SIG-M5 treated with dmso at 0.1 percent for 504 hours (cell line): Measurements from ENCODE around the gene ARID1B.

Experiments used
- DNase-seq: peaks from one replicate; lab custom pipeline; 2025; ENCODE audit not compliant: unreplicated experiment; lab: John Stamatoyannopoulos, UW

ARID1B gene

DNA sequence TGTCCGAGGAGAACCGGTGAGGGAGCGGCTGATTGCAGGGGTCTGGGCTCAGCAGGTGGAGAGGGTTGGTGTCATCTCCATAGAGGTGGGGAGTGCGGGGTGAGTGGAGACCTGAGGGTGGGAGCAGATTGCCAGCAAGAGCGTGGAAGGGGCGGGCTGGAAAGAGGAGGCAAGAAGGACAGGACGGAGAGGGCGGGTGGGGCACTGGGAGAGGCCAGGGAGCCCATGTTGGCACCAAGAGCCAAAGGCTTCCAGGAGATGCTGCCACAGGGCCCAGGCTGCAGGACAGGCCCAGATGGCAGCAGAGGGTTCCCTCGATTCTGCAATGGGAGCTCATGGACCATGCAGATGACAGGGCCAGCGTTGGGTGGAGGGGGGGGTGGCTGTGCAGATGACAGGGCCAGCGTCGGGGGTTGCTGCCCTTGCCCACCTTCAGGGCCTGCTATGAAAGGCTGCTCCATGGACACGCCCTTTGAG, 440.8 kb downstream of the ARID1B start:
- DNase-seq: no peak

DNA sequence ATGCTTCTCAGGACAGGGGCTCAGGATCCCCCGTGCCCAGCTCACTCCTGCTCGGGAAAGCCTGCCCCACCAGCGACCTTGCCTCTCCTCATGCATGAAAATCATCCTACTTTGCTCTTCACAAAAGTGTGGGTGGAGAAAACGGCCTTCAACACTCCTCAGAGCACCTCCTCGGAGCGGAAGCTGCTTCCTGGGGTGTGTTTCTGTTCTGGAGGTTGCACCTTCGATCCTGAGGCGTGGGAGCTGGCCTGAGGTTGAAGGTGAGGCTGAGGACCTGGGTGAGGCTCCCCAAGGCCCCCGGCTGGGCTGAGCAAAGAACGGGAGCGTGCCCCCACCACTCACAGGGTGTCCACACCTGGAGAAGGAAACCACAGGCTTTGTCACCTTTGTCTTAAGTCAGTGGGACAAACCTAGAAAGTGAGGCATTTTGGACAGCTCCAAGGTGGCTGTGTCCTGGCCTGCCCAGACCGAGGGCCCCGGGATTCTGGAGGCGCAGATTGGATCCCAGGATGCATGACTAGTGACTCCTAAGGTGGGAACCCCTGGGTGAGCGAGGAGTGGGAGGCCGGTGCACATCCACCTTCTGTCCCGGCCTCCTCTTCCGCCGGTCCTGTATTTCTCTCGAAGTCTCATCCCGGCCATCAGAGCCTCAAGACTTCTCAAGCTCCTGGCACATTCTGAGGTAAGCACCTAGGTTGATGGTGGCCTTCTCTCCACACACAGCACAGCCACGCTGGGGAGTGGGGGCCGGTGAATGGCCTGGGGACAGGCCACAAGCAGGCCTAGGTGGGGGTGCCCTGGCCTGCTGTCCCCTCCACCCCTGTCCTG, 441.4 kb downstream of the ARID1B start:
- DNase-seq: no peak

DNA sequence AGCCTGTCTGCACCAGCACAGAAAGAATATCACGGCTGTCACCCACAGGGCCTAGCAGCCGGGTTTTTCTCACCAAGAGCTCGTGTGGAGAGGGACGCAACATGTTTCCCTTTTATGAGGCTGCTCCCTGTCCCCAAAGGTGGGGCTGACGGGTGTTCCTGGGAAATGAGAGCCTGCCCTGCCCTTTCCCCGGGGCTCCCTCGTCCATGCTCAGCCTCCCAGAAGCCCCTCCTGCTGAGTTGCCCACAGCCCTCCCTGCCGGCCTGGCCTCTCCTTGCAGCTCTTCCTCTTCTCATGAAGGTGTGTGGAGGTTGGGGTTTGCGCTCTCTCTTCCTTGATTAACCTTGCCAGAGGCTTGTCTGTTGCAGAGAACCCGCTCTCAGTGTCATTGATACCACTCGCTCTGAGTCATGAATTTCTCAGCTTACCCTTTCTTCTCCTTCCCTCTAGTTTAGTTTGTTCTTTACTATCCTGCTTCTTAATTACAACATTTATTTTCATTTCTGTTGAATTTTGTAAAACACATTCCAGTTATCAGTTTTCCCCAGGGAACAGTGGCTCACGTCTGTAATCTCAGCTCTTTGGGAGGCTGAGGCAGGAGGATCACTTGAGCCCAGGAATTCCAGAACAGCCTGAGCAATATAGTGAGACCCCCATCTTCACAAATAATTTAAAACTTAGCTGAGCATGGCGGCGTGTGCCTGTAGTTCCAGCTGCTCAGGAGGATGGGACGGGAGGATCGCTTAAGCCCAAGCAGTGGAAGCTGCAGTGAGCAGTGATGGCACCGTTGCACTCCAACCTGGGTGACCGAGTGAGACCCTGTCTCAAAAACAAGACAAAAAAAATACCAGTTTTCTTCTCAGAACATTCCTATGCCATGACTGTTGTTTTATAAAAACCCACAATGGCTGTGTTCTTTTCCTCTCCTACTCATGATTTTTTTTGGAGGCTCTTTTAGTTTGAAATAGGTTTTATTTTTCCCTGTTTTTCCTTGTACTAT, 442.3 kb downstream of the ARID1B start:
- DNase-seq: no peak

DNA sequence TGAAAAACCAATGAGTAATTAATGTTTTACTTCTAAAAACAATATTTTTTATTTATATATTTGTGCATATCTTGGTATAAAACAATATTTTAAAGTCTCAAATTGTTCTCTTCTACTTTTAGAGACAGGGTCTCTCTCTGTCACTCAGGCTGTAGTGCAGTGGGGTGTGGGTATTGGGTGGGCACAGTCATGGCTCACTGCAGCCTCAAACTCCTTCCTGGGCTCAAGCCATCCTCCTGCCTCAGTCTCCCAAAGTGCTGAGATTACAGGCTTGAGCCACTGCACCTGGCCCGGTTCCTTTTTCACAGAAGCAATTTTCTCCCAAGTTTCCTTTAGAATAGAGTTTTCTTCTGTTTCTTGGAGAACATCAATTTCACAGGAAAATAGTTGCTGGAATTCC, 443.3 kb downstream of the ARID1B start:
- DNase-seq: no peak

DNA sequence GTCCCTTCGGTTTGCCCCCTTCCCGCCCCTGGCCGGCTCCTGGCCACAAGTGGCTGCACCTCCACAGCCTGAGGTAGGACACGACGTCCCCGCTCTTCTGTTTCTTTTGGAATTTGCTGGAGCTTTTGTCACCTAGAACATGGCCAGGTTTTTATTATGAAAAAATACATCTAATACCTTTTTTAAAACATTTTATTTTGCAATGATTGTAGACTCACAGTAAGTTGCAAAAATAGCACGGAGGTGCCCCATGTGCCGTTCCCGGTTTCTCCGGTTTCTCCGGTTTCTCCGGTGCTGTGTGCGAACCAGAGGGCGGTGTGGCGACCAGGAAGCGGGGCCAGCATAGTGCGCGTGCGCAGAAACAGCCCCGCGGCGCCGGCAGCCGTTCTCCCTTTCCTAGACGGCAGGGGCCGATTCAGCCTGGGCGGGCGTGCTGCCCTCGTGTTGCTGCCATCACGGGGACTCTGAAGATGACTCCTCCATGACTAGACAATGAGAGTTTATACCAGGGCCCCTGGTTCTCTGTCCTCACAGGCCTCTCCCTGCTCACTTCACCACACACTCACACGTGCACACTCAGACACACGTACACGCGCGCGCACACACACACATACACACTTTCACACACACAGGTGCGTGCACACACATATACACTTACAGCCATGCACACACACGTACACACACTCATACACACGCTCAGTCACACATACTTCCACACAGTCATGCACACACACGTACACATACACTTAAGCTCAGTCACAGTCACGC, 444.1 kb downstream of the ARID1B start:
- DNase-seq: peak; percentile 65

- DNase-seq: no peak
Observed at GRCh38 chr6:157221817-157222175, 444.6 kb downstream of the ARID1B start.

DNA sequence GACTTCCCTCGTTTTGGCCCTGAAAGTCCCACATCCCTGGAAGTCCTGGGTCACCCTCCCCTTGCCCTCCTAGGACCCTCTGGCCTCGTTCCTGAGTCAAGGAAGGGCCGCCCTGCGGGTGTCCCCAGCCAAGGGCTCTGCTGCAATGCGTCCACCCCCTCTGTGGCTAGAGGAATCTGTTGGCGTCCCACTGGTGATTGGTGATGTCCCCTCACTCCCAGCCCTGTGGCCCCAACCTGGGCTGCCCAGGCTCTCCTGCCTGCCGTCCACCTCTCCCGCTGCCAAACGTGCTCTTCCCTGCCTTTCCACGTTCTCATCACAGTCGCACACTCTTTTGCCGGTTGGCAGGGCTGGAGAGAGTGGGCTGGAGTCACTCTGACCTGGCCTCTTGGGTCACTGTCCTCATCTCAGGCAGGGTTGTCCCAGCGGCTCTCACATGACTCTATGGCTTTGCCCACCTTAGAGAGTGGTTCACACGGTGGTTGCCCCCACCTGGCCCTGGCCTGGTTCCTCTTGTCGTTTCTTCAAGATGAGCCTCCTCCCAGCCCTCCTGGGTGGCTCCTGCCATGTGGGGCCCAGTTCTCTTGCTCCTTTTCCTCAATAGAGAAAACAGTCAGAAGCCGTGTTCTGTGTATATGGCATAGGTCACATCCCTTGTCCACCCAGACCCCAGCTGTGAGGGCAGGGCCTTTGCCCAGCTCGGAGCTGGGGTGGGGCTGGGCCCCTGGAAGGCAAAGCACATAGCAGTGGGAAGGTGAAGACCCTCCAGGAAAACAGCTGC, 445.2 kb downstream of the ARID1B start:
- DNase-seq: peak; percentile 33

DNA sequence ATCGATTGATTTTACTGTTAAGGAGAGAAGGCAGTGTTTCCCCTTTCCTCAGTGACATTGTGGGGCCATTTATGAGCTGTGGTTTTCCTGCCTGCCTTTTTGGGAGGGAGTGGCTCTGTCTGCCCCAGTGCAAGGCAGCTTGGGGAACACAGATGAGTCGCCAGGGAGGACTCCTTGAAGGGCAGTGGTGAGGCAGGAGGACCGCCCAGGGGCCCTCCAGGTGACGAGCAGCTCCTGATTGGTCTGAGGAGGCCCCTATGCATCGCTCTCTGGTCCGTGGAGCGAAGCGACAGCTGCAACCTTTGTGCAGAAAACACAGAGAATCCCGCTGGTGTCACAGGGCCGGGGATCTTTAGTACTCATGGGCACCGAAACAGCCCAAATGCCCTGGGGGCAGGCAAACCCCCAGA, 445.8 kb downstream of the ARID1B start:
- peak; percentile 77 for DNase-seq

- no peak for DNase-seq
Observed at GRCh38 chr6:157223511-157223910, 446.3 kb downstream of the ARID1B start.

DNA sequence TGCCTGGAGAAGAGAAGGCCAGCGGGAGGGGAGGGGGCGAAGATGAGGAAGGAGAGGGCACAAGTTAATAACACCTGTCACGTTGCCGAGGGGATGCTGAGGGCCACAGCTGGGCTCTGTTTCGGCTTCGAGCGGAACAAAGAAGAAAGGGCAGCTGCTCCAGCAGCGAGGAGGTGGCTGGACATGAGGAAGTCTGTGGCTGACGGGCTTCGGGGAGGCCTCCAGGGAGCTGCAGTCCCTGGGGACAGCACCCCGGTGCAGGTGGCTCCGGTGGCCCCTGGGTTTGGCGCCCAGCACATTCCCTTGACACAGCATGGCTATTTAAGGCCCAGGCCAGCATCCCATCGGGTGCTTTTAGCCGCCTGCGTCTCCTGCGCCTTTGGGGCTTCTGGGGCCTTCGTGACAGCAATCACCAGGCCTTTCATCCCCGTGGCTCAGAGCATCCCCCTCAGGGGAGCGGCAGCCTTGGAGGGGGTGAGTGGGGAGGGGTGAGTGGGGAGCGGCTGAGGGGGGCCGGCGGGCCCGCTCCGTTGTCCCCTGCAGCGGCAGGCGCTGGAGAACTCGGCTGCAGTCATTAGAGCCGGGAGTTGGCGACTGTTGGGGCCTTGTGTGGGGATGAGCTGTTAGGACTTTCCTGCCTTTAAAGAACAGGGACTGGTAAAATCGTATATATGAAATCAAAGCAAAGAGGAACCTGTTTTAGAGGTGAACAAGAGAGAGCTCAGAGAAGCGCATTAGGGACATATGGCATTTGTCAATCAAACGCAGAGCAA, 447.2 kb downstream of the ARID1B start:
- DNase-seq: no peak

DNA sequence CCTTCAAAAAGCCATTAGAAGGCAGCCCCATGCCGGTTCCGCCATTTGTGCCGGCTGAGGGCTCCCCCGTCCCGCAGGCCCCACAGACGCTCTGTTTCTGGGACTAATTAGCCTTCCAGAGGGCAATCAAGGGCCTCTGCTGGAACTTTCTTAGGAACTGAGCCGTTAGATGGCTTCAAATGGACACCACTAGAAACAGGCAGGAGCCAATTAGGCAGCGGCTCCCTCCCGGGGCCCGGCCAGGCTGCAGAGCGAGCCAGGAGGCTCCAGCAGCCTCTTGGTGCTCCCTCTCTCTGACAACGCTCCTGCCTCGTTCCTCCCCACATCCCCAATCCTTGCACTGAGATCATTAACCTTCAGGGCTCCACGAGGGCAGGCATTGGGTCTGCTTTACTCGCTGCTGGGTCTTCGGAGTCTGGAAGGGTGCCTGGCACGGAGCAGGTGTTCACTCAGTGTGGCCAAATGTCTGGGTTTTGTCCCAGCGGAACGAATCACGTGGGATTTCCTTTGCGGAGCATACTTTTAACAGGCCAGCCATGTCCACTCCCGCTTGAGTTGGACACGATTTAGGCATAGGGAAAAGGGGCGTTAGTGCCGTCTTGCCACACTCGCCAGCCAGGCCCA, 447.9 kb downstream of the ARID1B start:
- no peak for DNase-seq

DNA sequence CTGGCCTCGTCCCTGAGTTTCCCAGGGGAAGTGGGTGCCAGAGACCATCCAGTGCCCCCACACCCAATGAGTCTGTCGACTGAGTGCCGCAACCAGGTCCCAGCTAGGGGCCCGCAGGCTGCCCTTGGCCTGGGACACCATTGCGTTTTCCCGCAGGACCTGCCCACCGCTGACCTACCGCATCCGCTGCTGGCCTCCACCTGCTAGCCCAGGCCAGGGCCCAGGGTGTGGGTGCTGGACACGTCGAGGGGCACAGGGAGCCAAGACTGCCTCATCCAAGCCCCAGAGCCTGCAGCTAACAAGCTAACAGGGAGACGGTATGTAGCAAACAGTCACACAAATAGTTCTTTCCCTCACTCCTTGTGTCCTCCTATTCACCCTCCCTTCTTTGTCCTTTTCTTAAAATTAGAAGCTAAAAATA, 448.4 kb downstream of the ARID1B start:
- DNase-seq: no peak

GRCh38 chr6:157226026-157226625, 448.9 kb downstream of the ARID1B start:
- DNase-seq: no peak

- DNase-seq: no peak
Observed at GRCh38 chr6:157226761-157227160, 449.6 kb downstream of the ARID1B start.

- peak; percentile 2 for DNase-seq
Observed at GRCh38 chr6:157227202-157228166, 450.3 kb downstream of the ARID1B start.

DNA sequence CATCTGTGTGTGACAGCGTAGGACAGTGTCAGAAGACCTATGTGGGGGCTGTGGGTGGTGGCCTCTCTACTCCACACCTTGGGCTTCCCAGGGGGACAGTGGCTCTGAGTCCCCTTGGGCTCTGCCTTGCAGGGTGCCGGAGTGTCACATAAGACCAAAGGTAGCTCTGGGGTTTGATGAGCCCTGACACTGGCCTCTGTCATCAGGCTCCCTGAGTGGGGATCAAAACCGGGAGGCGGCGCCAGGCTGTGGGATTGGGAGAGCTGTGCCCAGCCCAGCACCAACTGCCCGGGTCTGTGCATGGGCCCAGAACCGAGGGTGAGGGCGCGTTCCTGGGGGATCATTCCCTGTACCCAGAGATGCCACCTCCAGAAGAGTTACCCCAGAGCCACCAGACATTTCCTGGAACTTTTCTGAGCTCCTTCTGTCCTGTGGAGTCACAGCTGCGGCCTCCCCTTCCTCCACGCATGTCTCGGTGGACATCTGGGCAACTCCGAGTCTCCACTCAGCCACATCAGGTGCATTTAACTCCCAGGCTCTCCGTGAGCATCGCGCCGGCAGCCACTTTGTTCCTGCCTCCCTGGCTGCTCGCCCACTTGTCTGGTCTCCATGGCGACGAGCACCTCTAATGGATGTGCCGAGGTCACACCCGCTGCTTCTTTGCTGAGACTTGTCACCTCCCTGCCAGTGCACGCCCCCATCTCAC, 451.4 kb downstream of the ARID1B start:
- DNase-seq: no peak

DNA sequence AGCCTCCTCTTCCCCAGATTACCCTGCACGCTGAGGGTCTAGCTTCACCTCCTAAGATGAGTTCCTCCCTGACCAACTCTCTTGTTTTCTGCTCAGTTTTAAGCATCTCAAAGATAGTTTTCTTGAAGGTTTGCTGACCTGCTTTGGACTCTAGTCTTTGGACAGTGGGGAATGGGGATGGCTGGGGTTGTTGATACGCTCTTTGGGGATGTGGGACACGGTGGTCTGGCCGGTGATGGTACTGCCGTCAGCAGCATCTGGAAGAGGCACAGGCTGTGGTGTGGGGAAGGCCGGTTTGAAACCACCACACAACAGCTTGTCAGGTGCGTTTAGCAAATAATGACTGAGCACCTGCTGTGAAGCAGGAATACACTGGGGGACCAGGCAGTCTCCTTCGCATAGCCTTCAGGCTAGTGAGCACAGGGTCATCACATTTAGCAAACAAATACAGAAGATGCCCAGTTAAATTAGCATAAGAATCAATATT, 452.0 kb downstream of the ARID1B start:
- DNase-seq: no peak
